IMR-90 (cell line): ENCODE measurements around the gene PRKCA. TPM values are rescaled to one million over a fixed set of nuclear protein-coding genes. Genes with fewer than 3 reads are reported as not detected.

Source experiments
- ATAC-seq: fragments of 200-7000 bp; cut with Tn5 transposase; 2 replicates; pipeline ENCODE4 v1.9.1; 2020; ENCODE audit warnings: low read depth, mild to moderate bottlenecking, moderate library complexity
- BruUV-seq: library from RNA; stranded (reverse); fragments of 400-500 nt; replicated peaks from 2 replicates; lab custom pipeline; 2021; lab: Mats Ljungman, UMichigan
- CTCF ChIA-PET: fragments of 300-600 bp; formaldehyde crosslinking; extraction: SDS; loops from one replicate; lab custom pipeline; 2021; ENCODE audit warnings: antibody characterized with exemption; lab: Yijun Ruan, JAX
- POLR2A ChIA-PET: fragments of 300-600 bp; sonication (Branson Sonifier 250); formaldehyde crosslinking; loops from one replicate; lab custom pipeline; 2022; ENCODE audit warnings: antibody characterized with exemption; ENCODE audit not compliant: unreplicated experiment; lab: Charles Lee
- DNase-seq: peaks from one replicate; pipeline ENCODE4 v3.0.0; 2013
- H2AFZ ChIP-seq: replicated peaks from 2 replicates; pipeline ENCODE3; 2013; ENCODE audit warnings: low read length, mild to moderate bottlenecking; ENCODE audit not compliant: poor library complexity
- H2AK5ac ChIP-seq: 2 replicates; pipeline ENCODE4 v1.6.1; 2013; ENCODE audit warnings: low read depth, low read length, inconsistent platforms
- H2AK9ac ChIP-seq: replicated peaks from 2 replicates; pipeline ENCODE3; 2013; ENCODE audit warnings: mild to moderate bottlenecking, low read depth, low read length, moderate library complexity; ENCODE audit not compliant: poor library complexity
- H2BK120ac ChIP-seq: 2 replicates; pipeline ENCODE4 v1.6.1; 2013; ENCODE audit warnings: low read depth, low read length, inconsistent platforms
- H2BK15ac ChIP-seq: 3 replicates; pipeline ENCODE4 v1.6.1; 2013; ENCODE audit warnings: low read depth, low read length, inconsistent platforms
- H2BK20ac ChIP-seq: 2 replicates; pipeline ENCODE4 v1.6.1; 2013; ENCODE audit warnings: low read depth, mild to moderate bottlenecking, inconsistent platforms, low read length, moderate library complexity
- H2BK5ac ChIP-seq: 2 replicates; pipeline ENCODE4 v1.6.1; 2013; ENCODE audit warnings: mild to moderate bottlenecking, low read depth, low read length, inconsistent platforms; ENCODE audit not compliant: poor library complexity, severe bottlenecking
- H3K14ac ChIP-seq: replicated peaks from 2 replicates; pipeline ENCODE4 v1.6.1; 2013; ENCODE audit warnings: low read depth, low read length, inconsistent platforms
- H3K18ac ChIP-seq: 2 replicates; pipeline ENCODE4 v1.6.1; 2013; ENCODE audit warnings: low read depth, low read length, control low read depth
- H3K23ac ChIP-seq: 2 replicates; pipeline ENCODE4 v1.6.1; 2013; ENCODE audit warnings: low read depth, low read length, inconsistent platforms
- H3K27ac ChIP-seq: 2 replicates; pipeline ENCODE4 v1.5.1; 2013; ENCODE audit warnings: mild to moderate bottlenecking, control low read depth, low read length; ENCODE audit not compliant: insufficient read depth
- H3K27me3 ChIP-seq: 2 replicates; pipeline ENCODE4 v1.6.1; 2013; ENCODE audit warnings: low read length; ENCODE audit not compliant: control insufficient read depth, insufficient read depth
- H3K36me3 ChIP-seq: 2 replicates; pipeline ENCODE4 v1.6.1; 2013; ENCODE audit warnings: low read length, mixed read lengths; ENCODE audit not compliant: control insufficient read depth, insufficient read depth
- H3K4ac ChIP-seq: 2 replicates; pipeline ENCODE4 v1.6.1; 2013; ENCODE audit warnings: low read depth, low read length, inconsistent platforms
- H3K4me1 ChIP-seq: 2 replicates; pipeline ENCODE4 v1.6.1; 2013; ENCODE audit warnings: low read length, mixed read lengths; ENCODE audit not compliant: control insufficient read depth, insufficient read depth
- H3K4me2 ChIP-seq: 2 replicates; pipeline ENCODE4 v1.6.1; 2013; ENCODE audit warnings: low read depth, mild to moderate bottlenecking, control low read depth, low read length, moderate library complexity
- H3K4me3 ChIP-seq: 2 replicates; pipeline ENCODE4 v1.5.1; 2013; ENCODE audit warnings: low read depth, mild to moderate bottlenecking, control low read depth, low read length, moderate library complexity; ENCODE audit not compliant: insufficient read depth
- H3K56ac ChIP-seq: 2 replicates; pipeline ENCODE4 v1.6.1; 2013; ENCODE audit warnings: low read length, inconsistent platforms; ENCODE audit not compliant: insufficient read depth; ENCODE audit errors: extremely low read depth
- H3K79me1 ChIP-seq, 2 experiments: 2 replicates each; pipeline ENCODE4 v1.6.1; 2013; ENCODE audit warnings: low read length in 2 of 2, inconsistent platforms in 1 of 2, low read depth in 1 of 2
- H3K9ac ChIP-seq: 2 replicates; pipeline ENCODE4 v1.6.1; 2013; ENCODE audit warnings: low read depth, low read length, control low read depth
- H3K9me1 ChIP-seq: 2 replicates; pipeline ENCODE4 v1.6.1; 2013; ENCODE audit warnings: low read length, inconsistent platforms; ENCODE audit not compliant: insufficient read depth
- H3K9me3 ChIP-seq: 2 replicates; pipeline ENCODE4 v1.6.1; 2013; ENCODE audit warnings: low read length; ENCODE audit not compliant: control insufficient read depth, insufficient read depth
- H4K20me1 ChIP-seq: 2 replicates; pipeline ENCODE4 v1.6.1; 2013; ENCODE audit warnings: low read length, inconsistent platforms; ENCODE audit not compliant: insufficient read depth
- H4K5ac ChIP-seq: 2 replicates; pipeline ENCODE4 v1.6.1; 2013; ENCODE audit warnings: mild to moderate bottlenecking, low read depth, low read length, control low read depth
- H4K8ac ChIP-seq, 2 experiments: 2 replicates each; pipeline ENCODE4 v1.6.1; 2013; ENCODE audit warnings: low read depth in 2 of 2, low read length in 2 of 2, control low read depth in 1 of 2, inconsistent platforms in 1 of 2
- H4K91ac ChIP-seq: 2 replicates; pipeline ENCODE4 v1.6.1; 2013; ENCODE audit warnings: low read depth, low read length, inconsistent platforms; ENCODE audit not compliant: insufficient read depth
- BHLHE40 ChIP-seq: fragments of 150-350 bp; IDR thresholded peaks from 2 replicates; pipeline ENCODE4 v1.6.1; 2016; ENCODE audit warnings: mild to moderate bottlenecking, low read depth, low read length
- CHD1 ChIP-seq: IDR thresholded peaks from 2 replicates; pipeline ENCODE4 v1.6.1; 2012; ENCODE audit warnings: low read depth, low read length, improper control_type of control experiment
- MXI1 ChIP-seq: IDR thresholded peaks from 2 replicates; pipeline ENCODE4 v1.6.1; 2012; ENCODE audit warnings: low read depth, mild to moderate bottlenecking, low read length, moderate library complexity, borderline replicate concordance
- NFE2L2 ChIP-seq: fragments of 150-350 bp; IDR thresholded peaks from 2 replicates; pipeline ENCODE4 v1.6.1; 2016; ENCODE audit warnings: low read depth, mild to moderate bottlenecking, low read length
- RCOR1 ChIP-seq: IDR thresholded peaks from 2 replicates; pipeline ENCODE4 v1.6.1; 2012; ENCODE audit warnings: mild to moderate bottlenecking, low read length, improper control_type of control experiment; ENCODE audit not compliant: insufficient replicate concordance
- RFX5 ChIP-seq: IDR thresholded peaks from 2 replicates; pipeline ENCODE4 v1.8.0; 2012; ENCODE audit warnings: low read depth, mild to moderate bottlenecking, low read length, moderate library complexity
- SMC3 ChIP-seq: fragments of 150-350 bp; IDR thresholded peaks from 2 replicates; pipeline ENCODE4 v1.6.1; 2016; ENCODE audit warnings: low read depth, mild to moderate bottlenecking, antibody characterized with exemption, low read length, moderate library complexity
- WGBS, 2 experiments: methylation state at CpG; one replicate each; pipeline versions ENCODE4 v1.1.5 to v1.1.7; 2013; ENCODE audit warnings: missing lambda C conversion rate in 2 of 2; ENCODE audit not compliant: insufficient read length in 1 of 2; ENCODE audit errors: extremely low coverage in 2 of 2; 5-methylcytosine and 5-hydroxymethylcytosine counted together
- dilution Hi-C: fragments of 300-500 bp; cut with HindIII; formaldehyde crosslinking; loops from one replicate; pipeline ENCODE4 v1.14.3; 2018; ENCODE audit warnings: low sequenced_read_pairs; ENCODE audit not compliant: unreplicated experiment
- in situ Hi-C: fragments of 300-500 bp; cut with MboI; formaldehyde crosslinking; loops from 3 replicates; pipeline ENCODE4 v1.14.3; 2019; ENCODE audit warnings: low sequenced_read_pairs, inconsistent platforms, mixed read lengths
- intact Hi-C: fragments of 100-400 bp; cut with micrococcal nuclease; formaldehyde crosslinking; loops from 2 replicates; pipeline ENCODE4 v1.10.0; 2022
- polyA plus RNA-seq, 3 experiments: library from polyadenylated mRNA; depleted of rRNA; stranded (reverse); fragments of >200 nt; gene quantifications; 2 replicates each; pipeline ENCODE4 v1.2.3, GENCODE V29; 2012; ENCODE audit warnings: low replicate concordance in 1 of 3
- total RNA-seq: library from RNA; depleted of rRNA; stranded (reverse); fragments of >200 nt; gene quantifications from 2 replicates; pipeline ENCODE4 v1.2.3, GENCODE V29; 2012
- TF ChIP-seq, protein P1 (sequence below): fragments of 150-350 bp; IDR thresholded peaks from 2 replicates; pipeline ENCODE4 v1.6.1; 2016; ENCODE audit warnings: low read depth, mild to moderate bottlenecking, low read length, moderate library complexity, borderline replicate concordance

PRKCA gene
- total and polyA plus RNA-seq, 2 of the 4 experiments (the other 2 are of a cell fraction): 31.0 to 46.0 TPM

DNA sequence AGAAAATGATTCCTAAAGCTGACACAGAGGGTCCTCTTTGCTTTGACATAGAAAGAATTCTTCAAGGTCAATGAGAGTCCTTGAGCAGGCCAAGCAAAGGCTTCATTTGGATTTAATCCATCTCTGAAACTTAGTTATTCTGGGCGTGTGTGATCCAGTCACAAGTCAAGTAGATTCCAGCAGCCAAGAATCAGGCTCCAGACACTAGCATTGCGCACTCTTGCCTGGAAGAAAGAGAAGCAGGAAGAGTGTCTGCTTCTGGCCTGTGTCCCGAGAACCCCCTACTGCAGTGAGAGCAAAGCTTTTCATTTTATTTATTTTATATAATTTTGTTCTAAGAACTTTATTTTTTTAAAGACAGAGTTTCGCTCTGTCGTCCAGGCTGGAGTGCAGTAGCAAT is 444.3 kb downstream of the PRKCA start:
- Histone ChIP-seq H2AFZ (no peak overlapping the region), H3K9me1 (peaks cover 9% of the 10 kb centered on the region; the same call in 1 of the 2 replicates), H3K9me3 (no peaks in the 10 kb centered on the region), H4K20me1 (no peaks in the 10 kb centered on the region), H3K27ac (no peak overlapping the region), H2AK9ac (no peak overlapping the region), H2AK5ac (no peak overlapping the region), H3K27me3 (no peaks in the 10 kb centered on the region), H3K36me3 (peaks cover 47% of the 10 kb centered on the region), H2BK20ac (no peak overlapping the region), H3K23ac (no peak overlapping the region), H3K4me3 (no peak overlapping the region), H3K4me2 (no peak overlapping the region), H2BK5ac (no peak overlapping the region), H3K56ac (no peak overlapping the region), H3K18ac (no peak overlapping the region), H3K9ac (no peak overlapping the region), H4K91ac (no peak overlapping the region), H4K5ac (no peak overlapping the region), H3K79me1 (peaks cover 0 to 9% of the 10 kb centered on the region in 2 experiments; a peak in 2 of 4 replicates), H3K4me1 (no peaks in the 10 kb centered on the region), H3K14ac (no peak overlapping the region), H2BK15ac (no peak overlapping the region), H3K4ac (no peak overlapping the region), H4K8ac (no peak overlapping the region), H2BK120ac (no peak overlapping the region)
- ATAC-seq (no peak), DNase-seq (no peak)
- WGBS, 2 experiments: 50% methylated on average over 1 of the region's 5 CpGs; no CpG with 5 or more reads in 1 of the 2 experiments
- dilution Hi-C loops: no loop called here
- in situ Hi-C loops: no loop called here
- ChIA-PET POLR2A (no interaction called here), CTCF (no interaction called here)
- TF ChIP-seq, protein P1, sequence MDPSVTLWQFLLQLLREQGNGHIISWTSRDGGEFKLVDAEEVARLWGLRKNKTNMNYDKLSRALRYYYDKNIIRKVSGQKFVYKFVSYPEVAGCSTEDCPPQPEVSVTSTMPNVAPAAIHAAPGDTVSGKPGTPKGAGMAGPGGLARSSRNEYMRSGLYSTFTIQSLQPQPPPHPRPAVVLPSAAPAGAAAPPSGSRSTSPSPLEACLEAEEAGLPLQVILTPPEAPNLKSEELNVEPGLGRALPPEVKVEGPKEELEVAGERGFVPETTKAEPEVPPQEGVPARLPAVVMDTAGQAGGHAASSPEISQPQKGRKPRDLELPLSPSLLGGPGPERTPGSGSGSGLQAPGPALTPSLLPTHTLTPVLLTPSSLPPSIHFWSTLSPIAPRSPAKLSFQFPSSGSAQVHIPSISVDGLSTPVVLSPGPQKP: no peak
- TF ChIP-seq SMC3 (no peak), BHLHE40 (no peak), MXI1 (no peak), RFX5 (no peak), RCOR1 (no peak), NFE2L2 (no peak), CHD1 (no peak)
- intact Hi-C loops: no loop called here
- no TSS peak for BruUV-seq
